Measurements from ENCODE around the gene CHRDL2.

GRCh38 chr11:74687237-74688023 is 43.8 kb downstream of the CHRDL2 start:
- TF ChIP-seq EP300 (IDR thresholded peaks at IDR 0.05) (no peak), CTCF (IDR thresholded peaks at IDR 0.05) (no peak), POLR2A (IDR thresholded peaks at IDR 0.05) (no peak)

All from ovary (tissue), 3 donors.